ENCODE data around the gene CDH4.
"Not testable (repeated sequence)": the region's sequence is repeated elsewhere in the genome, so short reads cannot be mapped to it uniquely, and the experiment has no call there.

Gene CDH4

GRCh38 chr20:61424011-61424627, 172.1 kb downstream of the CDH4 start:
- DNase-seq: no peak

GRCh38 chr20:61424628-61425420, 172.8 kb downstream of the CDH4 start:
- DNase-seq: no peak

GRCh38 chr20:61425541-61425991, 173.5 kb downstream of the CDH4 start:
- not testable (repeated sequence) for DNase-seq

- DNase-seq: no peak
Measured at GRCh38 chr20:61426352-61426751, 174.3 kb downstream of the CDH4 start.

- no peak for DNase-seq
Measured at GRCh38 chr20:61429458-61430227, 177.6 kb downstream of the CDH4 start.

- no peak for DNase-seq
Measured at GRCh38 chr20:61430228-61430624, 178.2 kb downstream of the CDH4 start.

- DNase-seq: no peak
Measured at GRCh38 chr20:61433176-61433575, 181.1 kb downstream of the CDH4 start.

GRCh38 chr20:61433816-61434215, 181.8 kb downstream of the CDH4 start:
- DNase-seq: no peak

GRCh38 chr20:61434341-61434781, 182.3 kb downstream of the CDH4 start:
- no peak for DNase-seq

- DNase-seq: no peak
Measured at GRCh38 chr20:61435184-61435822, 183.2 kb downstream of the CDH4 start.

GRCh38 chr20:61435823-61436220, 183.8 kb downstream of the CDH4 start:
- DNase-seq: no peak

GRCh38 chr20:61436283-61436666, 184.2 kb downstream of the CDH4 start:
- no peak for DNase-seq

- DNase-seq: no peak
Measured at GRCh38 chr20:61436667-61437279, 184.7 kb downstream of the CDH4 start.

GRCh38 chr20:61437280-61438206, 185.5 kb downstream of the CDH4 start:
- no peak for DNase-seq

- no peak for DNase-seq
Measured at GRCh38 chr20:61438285-61438684, 186.2 kb downstream of the CDH4 start.

- no peak for DNase-seq
Measured at GRCh38 chr20:61439251-61439650, 187.2 kb downstream of the CDH4 start.

- DNase-seq: no peak
Measured at GRCh38 chr20:61440548-61441055, 188.5 kb downstream of the CDH4 start.

GRCh38 chr20:61441537-61441936, 189.5 kb downstream of the CDH4 start:
- no peak for DNase-seq

- no peak for DNase-seq
Measured at GRCh38 chr20:61442075-61442670, 190.1 kb downstream of the CDH4 start.

- DNase-seq: no peak
Measured at GRCh38 chr20:61442718-61443117, 190.7 kb downstream of the CDH4 start.
